AG09319 (cell line): ENCODE measurements around the gene KCTD18.

Experiments
- DNase-seq: peaks from one replicate; pipeline ENCODE4 v3.0.0-alpha.2; 2010; ENCODE audit warnings: low read depth; ENCODE audit errors: extremely low read depth
- CTCF ChIP-seq: IDR thresholded peaks from 2 replicates; pipeline ENCODE4 v1.5.1; 2011; ENCODE audit warnings: low read depth, mild to moderate bottlenecking, inconsistent platforms, low read length, moderate library complexity

The KCTD18 gene

GRCh38 chr2:200450288-200450687, 59.6 kb downstream of the KCTD18 start:
- DNase-seq: no peak
- no peak for TF ChIP-seq CTCF

GRCh38 chr2:200449149-200449548, 60.7 kb downstream of the KCTD18 start:
- no peak for DNase-seq
- no peak for TF ChIP-seq CTCF

- no peak for TF ChIP-seq CTCF
- DNase-seq: no peak
These were observed 61.4 kb downstream of the KCTD18 start for GRCh38 chr2:200448455-200448854.

- TF ChIP-seq CTCF: no peak
- no peak for DNase-seq
These were observed 62.6 kb downstream of the KCTD18 start for GRCh38 chr2:200447139-200447855.

GRCh38 chr2:200446612-200447011, 63.3 kb downstream of the KCTD18 start:
- no peak for TF ChIP-seq CTCF
- DNase-seq: no peak

- no peak for TF ChIP-seq CTCF
- DNase-seq: no peak
These were observed 64.6 kb downstream of the KCTD18 start for GRCh38 chr2:200445284-200445683.

- TF ChIP-seq CTCF: no peak
- DNase-seq: no peak
These were observed 65.3 kb downstream of the KCTD18 start for GRCh38 chr2:200444530-200444929.
